NCI-H345 (cell line): ENCODE data around the gene FBN1.

Experiments
- DNase-seq: peaks from one replicate; lab custom pipeline; 2025; lab: John Stamatoyannopoulos, UW

Gene FBN1

DNA sequence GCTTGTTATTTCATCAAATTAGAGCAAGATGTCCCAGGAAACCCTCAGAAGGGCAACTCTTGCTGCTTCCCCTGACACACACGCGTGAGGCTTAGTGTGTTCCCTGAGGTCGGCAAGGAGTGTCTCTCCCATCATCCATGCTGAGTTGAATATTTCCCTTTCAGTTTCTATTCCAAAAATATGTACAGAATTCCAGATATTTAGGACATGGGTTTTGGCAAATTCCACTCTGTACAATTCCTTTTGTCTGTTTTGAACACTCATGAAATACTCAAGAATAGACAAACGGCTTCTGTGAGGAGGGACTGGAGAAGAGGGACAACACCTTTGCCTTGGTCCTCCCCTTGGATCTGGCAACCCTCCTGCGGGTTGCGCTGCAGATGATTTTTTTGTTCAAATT lies 176.2 kb downstream of the FBN1 start:
- DNase-seq = no peak

DNA sequence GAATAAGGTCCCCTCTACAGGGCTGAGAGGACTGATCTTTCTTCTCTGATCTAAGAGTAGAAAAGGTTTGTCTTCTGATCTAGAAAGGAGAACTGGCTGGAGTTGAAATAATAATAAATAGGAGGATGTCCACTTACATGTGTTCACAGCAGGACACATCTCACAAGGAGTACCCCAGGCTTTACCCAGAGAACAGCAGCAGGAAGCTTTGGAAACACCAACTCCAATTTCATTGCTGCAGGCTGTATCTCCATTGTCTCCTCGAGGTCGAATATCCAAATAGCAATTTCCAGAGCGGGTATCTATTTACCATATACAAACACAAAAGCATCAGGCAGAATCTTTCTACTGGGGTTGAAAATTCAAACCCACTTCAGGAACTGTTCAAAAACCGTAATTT lies 177.7 kb downstream of the FBN1 start:
- DNase-seq = peak; percentile 21

DNA sequence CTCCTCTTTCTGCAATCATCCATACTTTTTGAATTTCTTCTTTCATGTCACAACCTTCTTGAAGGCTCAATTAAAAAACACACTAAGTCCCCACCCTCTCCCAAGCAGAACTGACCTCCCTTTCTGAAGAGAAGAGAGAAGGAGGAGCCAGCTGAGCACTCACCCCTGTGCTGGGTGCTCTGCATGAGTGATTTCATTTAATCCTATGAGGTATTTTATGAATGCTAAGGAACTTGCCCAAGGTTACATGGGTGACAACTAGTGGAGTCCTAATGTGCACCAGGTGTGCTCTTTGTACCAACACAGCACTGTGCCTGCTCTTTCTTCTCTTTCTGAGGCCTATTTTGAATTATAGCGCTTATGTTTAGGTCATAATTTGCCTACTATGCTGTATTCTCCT lies 178.7 kb downstream of the FBN1 start:
- DNase-seq = no peak

DNA sequence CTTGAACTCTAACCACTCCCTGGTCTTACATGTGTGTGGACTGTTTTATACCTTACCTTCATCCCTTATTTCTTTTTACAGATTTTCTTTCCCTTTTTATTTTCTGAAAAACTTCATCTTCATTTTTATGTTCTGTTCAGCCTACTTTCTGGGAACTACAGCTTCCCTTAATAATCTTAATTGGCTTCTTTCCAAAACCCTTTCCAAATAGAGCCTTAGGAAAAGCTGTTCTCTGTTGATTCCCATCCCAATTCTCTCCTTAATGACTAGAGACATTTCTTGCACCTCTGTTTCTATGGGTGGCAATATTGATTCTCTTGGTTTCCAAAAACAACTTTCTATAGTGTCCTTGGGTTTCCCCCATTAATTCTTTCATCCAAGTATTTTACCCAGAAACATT lies 179.4 kb downstream of the FBN1 start:
- no peak for DNase-seq

DNA sequence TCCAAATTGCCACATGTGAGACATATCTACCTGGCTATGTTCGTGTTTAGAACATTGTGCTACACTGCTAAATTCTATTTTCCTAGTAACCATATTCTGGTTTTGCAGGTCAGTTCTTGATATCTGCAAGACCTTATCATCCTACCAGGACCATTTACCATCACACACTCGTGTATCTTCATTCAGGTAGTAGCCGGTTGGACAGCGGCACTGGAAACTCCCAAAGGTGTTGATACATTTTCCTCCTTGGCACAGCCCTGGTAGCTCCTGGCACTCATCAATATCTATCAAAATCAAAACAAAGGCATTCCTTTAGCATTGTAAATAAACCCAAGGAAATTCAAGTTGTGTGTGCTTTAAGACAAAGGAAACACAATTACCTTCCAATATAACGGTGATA lies 180.1 kb downstream of the FBN1 start:
- no peak for DNase-seq

DNA sequence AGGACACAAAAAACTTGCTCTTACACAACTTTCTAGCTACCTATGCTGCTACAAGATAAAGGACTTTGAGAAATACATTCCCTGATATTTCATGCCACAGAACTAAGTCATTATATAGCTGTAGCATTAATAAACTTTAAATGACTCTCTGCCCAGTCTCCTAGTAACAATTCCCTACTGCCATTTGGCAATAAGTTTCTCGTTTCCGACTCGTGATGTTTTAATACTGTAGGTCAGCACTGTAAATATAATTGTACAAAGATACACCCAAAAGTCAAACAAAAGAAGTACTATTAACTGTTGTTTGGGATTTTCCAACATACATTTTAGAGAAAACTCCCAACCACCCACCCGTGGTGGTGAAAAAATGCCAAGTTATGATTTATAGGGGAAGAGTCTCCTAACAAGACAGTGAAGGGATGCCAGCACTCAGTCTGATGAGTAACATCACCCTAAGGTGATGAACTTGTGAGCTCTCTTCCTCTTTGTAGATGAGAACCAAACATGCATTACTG lies 182.1 kb downstream of the FBN1 start:
- DNase-seq = no peak

DNA sequence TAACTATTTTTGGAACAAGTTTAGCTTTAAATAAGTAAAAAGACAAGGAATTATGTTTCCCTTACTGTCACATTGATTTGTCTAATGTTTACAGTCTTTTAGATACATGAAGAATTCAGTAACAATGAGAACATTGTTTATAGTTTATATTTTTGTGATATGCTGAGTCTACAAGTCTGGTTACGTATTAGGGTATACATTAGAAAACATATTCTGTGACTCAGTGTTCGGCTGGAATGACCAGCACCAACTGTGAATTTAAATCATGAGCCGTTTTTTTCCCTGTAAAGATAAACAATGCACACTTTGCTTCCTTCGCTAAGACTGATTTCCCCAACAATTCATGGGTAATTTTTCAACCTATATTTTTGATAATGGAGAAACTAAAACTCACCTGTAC lies 182.8 kb downstream of the FBN1 start:
- DNase-seq = no peak

DNA sequence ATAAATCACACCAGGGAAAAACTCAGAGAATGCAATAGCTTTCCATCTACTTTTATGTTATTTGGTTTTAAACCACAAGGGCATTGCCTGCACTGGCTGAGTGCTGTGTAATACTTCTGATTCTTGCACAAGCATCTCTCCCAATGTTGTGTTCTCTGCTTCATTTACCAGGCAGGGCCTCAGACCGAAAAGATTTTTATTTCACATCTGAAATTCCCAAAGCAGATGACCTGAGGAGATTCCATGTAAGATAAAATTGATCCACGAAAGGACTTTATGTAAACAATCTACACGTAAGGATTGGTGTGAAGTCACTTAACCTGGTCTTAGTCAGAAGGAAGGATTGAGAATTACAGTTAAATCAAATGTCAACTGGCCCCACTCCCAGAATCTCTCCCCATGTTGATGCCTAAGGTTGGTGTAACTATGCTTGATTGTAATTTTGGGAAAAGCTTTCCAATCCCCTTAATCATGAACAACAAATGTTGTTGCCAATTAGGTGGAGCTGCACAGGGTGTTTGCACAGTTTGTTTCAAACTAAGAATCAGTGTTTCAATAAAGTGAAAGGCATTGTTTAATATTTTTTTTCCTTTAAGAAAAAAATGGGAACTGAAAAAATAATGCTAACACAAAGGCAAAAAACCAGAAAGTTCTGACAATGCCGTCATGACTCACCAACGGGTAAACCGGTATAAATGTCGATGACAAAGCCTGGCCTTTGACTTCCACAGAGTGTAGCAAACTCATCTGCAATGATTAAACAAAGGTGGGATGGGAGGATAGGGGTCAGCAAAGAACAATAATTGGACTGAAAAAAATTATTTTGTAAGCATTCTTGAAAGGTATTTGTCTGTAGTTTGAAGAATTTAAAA lies 185.7 kb downstream of the FBN1 start:
- no peak for DNase-seq

DNA sequence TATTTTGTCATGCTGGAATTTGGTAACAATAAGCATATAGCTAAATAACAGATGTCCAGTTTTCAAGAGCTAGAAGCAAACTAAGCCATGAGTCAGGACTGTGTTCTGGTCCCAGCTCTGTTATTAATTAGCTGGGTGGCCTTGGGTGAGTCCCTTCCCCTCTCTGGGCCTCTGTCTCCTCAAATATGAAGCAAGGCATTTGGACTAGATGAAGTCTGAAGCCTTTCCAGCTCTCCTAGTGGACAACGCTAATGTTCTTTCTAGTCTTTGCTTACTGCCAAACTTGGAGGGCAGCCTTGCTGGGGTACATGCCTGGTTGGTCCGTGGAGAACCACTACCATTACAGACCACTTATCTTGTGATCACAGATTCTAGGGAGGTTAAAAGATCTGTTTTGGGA lies 186.6 kb downstream of the FBN1 start:
- DNase-seq = no peak

DNA sequence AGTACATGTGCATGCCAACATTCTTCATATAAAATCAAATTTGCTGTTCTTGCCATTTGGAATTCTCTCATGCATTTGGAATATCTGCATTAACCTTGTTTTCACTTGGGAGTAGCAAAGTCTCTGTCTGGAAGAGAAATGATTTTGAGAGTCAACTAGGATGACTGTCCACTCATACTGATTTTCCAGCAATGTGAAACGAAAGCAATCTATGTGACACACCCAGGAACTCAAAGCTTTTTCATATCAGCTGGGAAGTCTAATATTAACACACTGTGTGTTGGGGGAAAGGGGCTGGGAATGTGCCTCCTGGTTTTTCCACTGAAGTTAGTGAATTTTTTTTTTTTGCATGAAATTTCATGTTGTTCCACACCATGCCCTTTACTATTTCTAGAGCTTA lies 189.4 kb downstream of the FBN1 start:
- DNase-seq = no peak

DNA sequence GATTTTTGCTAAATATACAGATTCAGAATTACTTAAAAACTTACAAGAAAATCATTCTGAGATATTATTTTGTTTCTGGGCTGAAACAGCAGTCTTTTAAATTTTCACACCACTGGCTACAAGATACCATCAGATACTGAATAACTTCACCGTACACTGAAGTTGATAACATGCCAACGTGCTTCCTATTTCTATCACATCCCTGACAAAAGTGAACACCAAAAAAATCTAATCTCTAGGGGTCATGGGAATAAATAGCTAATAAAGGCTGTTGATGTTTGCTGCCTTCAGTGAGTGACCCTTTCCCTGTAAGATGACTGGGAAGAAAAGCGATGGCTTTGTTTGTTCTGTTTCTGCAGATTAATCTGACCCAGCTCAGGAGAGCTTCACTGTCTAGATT lies 193.8 kb downstream of the FBN1 start:
- DNase-seq = no peak

DNA sequence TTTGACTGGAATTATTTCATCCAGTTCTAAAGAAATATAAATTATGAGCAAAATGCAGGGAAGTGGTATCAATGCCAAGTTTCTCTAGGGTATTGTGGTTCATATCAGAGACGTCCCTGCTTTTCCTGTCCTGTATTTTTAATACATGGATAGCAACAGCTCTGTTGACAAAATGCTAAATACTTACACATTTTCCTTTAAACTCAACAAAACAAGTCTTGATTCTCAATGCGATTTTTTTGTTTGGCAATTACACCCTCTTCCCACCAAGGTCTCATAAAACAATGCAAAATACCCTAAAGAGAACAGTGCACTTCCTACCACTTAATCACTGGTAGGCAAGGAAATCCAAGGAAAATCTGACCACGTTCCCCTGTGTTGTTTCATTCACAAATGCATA lies 194.3 kb downstream of the FBN1 start:
- DNase-seq = no peak

DNA sequence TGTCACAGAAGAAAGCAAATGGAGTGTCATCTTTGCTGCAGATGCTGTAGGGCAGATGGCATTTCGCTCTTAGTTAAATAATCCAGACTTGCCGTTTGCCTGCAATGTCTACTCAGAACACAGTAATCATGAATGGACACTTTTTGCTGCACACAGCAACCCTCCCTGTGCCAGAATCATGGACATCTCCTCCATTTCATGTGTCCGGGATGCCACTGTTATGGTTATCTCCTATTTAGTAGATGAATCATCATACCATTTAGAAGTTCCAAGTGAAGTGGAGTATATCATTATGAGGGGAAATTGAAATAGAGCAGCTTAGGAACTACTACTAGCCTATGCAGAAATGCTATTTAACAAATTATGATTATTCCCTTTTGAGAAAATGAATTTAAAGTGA lies 195.8 kb downstream of the FBN1 start:
- DNase-seq = no peak

DNA sequence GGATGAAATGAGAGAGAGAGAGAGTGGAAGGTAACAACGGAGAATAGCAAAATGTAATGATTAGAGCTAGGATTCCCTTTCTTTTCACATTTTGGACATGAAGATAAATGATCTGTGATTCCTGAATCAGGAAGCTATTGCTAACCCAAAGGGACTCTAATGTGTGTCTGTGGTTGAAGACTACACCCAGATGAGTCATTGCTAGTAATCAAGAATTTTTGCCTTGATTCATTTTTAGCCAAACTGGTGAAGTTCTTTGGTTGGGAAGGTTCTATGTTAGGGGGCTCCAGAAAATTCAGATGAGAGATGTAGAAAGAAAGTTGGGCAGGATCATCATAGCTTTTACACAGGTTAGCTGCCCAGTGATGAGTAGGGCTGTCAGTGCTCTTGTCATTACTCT lies 197.9 kb downstream of the FBN1 start:
- DNase-seq = no peak

DNA sequence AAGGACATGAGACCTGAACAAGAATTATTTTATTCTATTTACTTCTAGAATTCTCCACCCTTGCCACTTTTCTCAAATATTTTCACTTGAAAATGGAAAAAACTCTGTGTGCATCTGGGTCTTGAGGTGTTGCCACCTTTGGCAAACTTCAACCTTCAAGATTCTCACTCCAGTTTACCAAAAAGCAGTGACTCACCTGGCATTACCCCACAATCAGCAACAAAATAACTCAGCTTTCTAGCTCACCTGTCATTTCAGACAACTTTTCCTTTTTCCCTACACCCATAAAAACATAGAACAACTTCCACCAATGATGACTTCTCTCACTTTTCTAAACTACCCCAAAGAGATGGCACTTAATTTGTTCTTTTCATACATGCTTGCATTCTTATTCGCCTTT lies 198.5 kb downstream of the FBN1 start:
- DNase-seq = no peak

DNA sequence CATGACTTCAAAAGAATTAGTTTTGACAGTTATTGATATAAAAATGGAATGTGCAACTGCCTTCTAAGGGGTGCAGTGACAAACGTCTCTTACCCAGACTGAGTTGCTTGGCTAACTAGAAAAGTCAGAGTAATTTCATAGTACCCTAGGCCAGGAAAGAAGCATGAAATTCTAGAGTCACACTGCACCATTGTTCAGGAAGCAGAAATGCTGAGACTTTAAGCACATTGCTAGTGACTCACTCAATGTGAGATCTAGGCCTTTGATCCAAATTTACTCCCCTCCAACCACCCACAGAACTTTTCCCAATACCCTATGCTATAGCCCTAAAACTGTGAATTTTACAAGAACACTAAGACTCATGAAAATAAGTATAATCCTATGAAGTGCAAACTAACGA lies 203.5 kb downstream of the FBN1 start:
- DNase-seq = no peak

DNA sequence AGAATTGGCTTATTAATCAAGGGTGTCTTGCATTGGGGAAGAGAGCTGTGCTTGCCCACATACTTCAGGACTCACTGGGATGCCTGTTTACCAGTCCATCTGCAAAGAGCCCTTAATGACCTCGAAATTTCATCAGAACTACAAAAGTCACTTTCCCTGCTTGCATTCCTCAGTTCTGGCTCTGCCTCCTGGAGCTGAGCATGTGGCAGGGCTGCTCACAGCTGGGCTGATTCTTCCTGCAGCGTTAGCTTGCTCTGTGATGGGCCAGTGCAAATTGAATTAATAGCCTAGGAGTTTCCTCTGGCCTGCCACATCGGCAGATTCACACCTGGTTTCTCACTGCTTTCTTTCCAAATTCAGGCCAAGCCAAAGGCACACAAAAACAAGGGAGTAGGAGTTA lies 205.4 kb downstream of the FBN1 start:
- DNase-seq = no peak

DNA sequence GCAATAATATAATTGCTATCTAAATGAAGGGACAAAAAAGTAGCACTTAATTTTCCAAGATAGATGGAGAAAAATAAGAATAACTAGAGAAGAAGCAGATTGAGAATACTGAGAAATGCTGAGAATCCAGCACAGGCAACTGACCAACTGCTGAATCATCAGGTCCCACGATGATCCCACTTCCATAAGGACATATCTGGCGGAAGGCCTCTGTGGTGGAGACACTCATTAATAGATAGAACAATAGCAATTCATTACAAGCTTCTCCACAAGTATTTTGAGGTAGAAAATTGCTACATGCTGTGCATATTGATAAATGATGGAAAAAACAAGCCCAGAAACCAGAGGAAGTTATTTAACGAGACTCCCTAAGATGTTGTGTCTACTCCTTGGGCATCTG lies 208.3 kb downstream of the FBN1 start:
- DNase-seq = no peak

DNA sequence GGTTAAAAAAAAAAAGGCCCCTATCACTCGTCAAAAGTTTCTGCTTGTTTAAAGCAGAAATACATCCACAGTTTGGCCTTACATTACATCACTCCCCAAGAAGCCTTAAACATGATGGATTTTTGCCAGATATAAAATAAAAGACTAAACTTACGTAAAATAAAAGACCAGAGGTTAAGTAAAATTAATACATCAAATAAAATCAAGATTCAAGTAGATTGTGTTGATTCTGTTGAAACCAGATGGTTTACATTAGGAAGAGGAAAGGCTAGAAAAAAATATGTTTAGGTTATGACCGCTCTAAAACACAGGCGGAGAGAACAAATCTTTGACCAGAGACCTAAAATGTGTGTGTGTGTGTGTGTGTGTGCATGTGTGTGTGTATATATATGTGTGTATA lies 210.2 kb downstream of the FBN1 start:
- DNase-seq = no peak

DNA sequence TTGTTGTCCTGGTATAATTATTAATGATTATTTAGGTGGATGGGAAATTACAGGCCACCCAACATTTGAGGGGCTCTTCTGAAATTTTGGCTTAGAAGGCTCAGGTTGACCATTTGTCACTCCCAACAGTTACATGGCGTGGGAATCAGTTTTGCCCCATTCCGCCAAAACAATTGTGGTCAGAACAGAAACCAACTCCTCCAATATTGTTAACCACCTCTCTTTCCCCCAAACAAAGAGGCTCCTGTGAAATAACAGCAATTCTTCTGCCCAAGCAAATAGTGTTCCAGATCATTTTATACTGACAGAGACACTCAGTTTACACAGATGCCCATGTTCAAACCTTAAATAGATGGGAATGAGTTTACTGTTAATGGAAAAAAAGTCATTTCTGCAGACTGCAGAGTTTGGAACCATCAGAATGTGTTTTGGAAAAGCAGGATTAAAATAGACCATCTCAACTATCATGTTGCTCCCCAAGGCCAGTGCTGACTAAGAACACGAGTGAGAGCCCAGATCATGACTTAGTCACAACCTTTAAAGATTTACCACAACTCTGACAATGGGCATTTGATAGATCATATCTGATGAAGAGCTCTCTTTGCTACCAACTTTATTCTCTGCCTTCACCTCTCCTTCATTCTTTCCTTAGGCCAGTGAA lies 212.2 kb downstream of the FBN1 start:
- no peak for DNase-seq

DNA sequence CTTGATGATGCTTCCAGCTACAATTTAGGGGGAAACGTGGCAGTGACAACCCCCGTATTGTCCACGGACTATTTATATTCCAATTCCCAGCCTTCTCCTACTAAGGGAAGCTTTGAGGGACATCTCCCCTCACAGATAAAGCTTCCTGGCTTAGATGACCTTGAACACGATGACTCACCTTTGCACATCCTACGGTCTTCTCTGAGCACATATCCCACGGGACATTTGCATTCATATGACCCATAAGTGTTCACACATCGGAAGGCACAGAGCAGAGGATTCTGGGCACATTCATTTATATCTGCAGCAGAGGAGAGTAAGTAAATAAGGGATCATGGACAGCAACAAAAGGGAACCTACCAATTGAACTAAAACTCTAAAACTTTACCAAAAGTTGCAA lies 212.8 kb downstream of the FBN1 start:
- no peak for DNase-seq

DNA sequence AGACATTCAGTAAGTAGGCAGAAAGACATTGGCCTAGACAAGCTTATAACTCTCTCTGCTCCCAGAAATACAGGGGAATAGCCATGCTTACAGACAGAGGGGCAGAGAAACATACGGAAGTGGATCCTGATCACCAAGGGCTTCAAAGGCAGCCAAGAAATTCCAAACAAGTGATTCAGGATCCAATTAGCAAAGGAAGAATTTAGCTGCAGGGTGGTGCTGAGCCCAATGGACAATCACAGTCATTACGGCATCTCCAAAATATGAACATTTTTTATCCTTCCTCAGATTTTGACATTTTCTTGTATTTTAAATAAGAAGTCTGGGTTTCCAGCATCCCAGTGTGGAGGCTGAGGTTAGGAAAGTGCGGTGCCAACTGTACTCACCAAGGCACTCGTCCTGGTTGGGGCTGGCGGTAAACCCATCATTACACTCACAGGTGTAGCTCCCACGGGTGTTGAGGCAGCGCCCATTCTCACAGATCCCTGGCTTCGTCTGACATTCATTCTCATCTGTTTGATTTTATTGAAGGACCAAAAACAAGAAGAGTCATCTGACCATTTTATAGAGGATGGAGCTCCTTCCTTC lies 217.5 kb downstream of the FBN1 start:
- no peak for DNase-seq

DNA sequence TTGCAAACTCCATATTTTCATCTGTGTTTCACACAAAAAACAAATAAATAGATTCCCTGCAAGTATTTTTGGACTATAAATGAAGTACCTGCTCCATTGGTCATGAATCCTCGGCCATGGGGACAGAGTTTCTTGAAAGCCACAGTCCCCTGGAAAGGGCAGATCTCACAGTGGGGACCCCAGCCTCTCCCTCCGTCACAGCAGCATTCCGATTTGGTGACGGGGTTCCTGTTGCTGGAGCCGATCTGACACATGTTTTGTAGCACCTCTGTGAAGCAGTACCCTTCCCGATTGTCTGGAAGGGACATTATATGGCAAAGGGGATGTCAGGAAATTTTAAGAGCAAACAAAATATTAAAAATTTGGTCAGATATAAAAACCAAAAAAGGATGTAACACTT lies 218.0 kb downstream of the FBN1 start:
- DNase-seq = no peak
